OCI-LY7 (cell line): ENCODE measurements around the gene CEBPG. TPM values are rescaled to one million over a fixed set of nuclear protein-coding genes. Genes with fewer than 3 reads are reported as not detected.

Source experiments
- BruUV-seq: library from RNA; stranded (reverse); fragments of 400-500 nt; replicated peaks from 2 replicates; lab custom pipeline; 2021; lab: Mats Ljungman, UMichigan
- CTCF ChIA-PET: fragments of 300-600 bp; sonication (Branson Sonifier 250); formaldehyde crosslinking; loops from one replicate; lab custom pipeline; 2022; ENCODE audit warnings: antibody characterized with exemption; ENCODE audit not compliant: unreplicated experiment; lab: Charles Lee
- POLR2A ChIA-PET: fragments of 300-600 bp; sonication (Branson Sonifier 250); formaldehyde crosslinking; loops from one replicate; lab custom pipeline; 2022; ENCODE audit warnings: antibody characterized with exemption; lab: Charles Lee
- DNase-seq: peaks from one replicate; pipeline ENCODE4 v3.0.0-alpha.2; 2015; ENCODE audit warnings: low spot score
- H2AFZ ChIP-seq: fragments of 200-600 bp; sonication (generic), shearing (Covaris generic); 2 replicates; pipeline ENCODE4 v1.6.1; 2014; ENCODE audit warnings: mild to moderate bottlenecking, antibody characterized with exemption, low read length, moderate library complexity
- H3K27ac ChIP-seq: fragments of 200-600 bp; sonication (generic); 2 replicates; pipeline ENCODE4 v1.5.1; 2014; ENCODE audit warnings: mixed run types, low read depth, mild to moderate bottlenecking, moderate library complexity, low read length, inconsistent platforms; ENCODE audit not compliant: poor library complexity, severe bottlenecking
- H3K36me3 ChIP-seq: fragments of 200-600 bp; sonication (generic); 2 replicates; pipeline ENCODE4 v1.6.1; 2014; ENCODE audit warnings: mild to moderate bottlenecking, antibody characterized with exemption, low read length, moderate library complexity, mixed read lengths; ENCODE audit not compliant: insufficient read depth
- H3K4me1 ChIP-seq: fragments of 200-600 bp; sonication (generic); 2 replicates; pipeline ENCODE4 v1.5.1; 2014; ENCODE audit warnings: mild to moderate bottlenecking, low read length; ENCODE audit not compliant: insufficient read depth, poor library complexity, severe bottlenecking
- H3K4me2 ChIP-seq: fragments of 200-600 bp; sonication (generic); 2 replicates; pipeline ENCODE4 v1.6.1; 2014; ENCODE audit warnings: mild to moderate bottlenecking, low read length
- H3K4me3 ChIP-seq: fragments of 200-600 bp; sonication (generic); 2 replicates; pipeline ENCODE4 v1.5.1; 2014; ENCODE audit warnings: mild to moderate bottlenecking, low read depth, low read length; ENCODE audit not compliant: poor library complexity, severe bottlenecking
- H3K79me2 ChIP-seq: fragments of 200-600 bp; sonication (generic); 2 replicates; pipeline ENCODE4 v1.6.1; 2016; ENCODE audit warnings: low read depth, mild to moderate bottlenecking, low read length, moderate library complexity, mixed read lengths; ENCODE audit not compliant: insufficient read depth
- H3K9me2 ChIP-seq: fragments of 200-600 bp; sonication (generic); 2 replicates; pipeline ENCODE4 v1.6.1; 2016; ENCODE audit warnings: mild to moderate bottlenecking, low read length, mixed read lengths; ENCODE audit not compliant: insufficient read depth
- H3K9me3 ChIP-seq: fragments of 200-600 bp; sonication (generic); 2 replicates; pipeline ENCODE4 v1.6.1; 2014; ENCODE audit warnings: mild to moderate bottlenecking, mixed run types, low read length, mixed read lengths
- H4K20me1 ChIP-seq: fragments of 200-600 bp; sonication (generic); 2 replicates; pipeline ENCODE4 v1.6.1; 2014; ENCODE audit warnings: mild to moderate bottlenecking, antibody characterized with exemption, low read length, moderate library complexity, mixed read lengths; ENCODE audit not compliant: insufficient read depth
- EZH2phosphoT487 ChIP-seq: fragments of 200-600 bp; sonication (generic); IDR thresholded peaks from 2 replicates; pipeline ENCODE4 v1.6.1; 2018; ENCODE audit warnings: low read depth, borderline replicate concordance, mild to moderate bottlenecking, mixed run types, antibody characterized with exemption, low read length, moderate library complexity, mixed read lengths
- intact Hi-C: fragments of 100-400 bp; cut with micrococcal nuclease; formaldehyde crosslinking; loops from one replicate; pipeline ENCODE4 v1.10.0; 2022; ENCODE audit not compliant: unreplicated experiment
- total RNA-seq, 2 experiments: library from RNA; depleted of rRNA in 1 of 2; stranded (reverse); fragments of >200 nt in 1 of 2; shearing (Covaris generic) in 1 of 2; gene quantifications; 2 replicates each; pipeline ENCODE4 v1.2.3, GENCODE V29; 2014 to 2022
- TF ChIP-seq, protein P1 (sequence below): fragments of 200-600 bp; sonication (generic); conservative IDR thresholded peaks from 2 replicates; pipeline ENCODE4 v1.5.1; 2014; ENCODE audit warnings: mild to moderate bottlenecking, antibody characterized with exemption, low read length, moderate library complexity, mixed read lengths

CEBPG gene
- total RNA-seq, 2 experiments from 2014 or later: 44.9 to 45.1 TPM

GRCh38 chr19:33396701-33397535, 23.4 kb downstream of the CEBPG start:
- H2AFZ ChIP-seq: no peak overlapping the region
- DNase-seq: no peak
- ChIA-PET POLR2A (interaction anchor here (0.6 to 0.7 kb wide), 3 partner anchors 78 to 1240 kb away, joined by 3 to 4 read pairs (median 4); no protein-coding TSS in a partner anchor), CTCF (no interaction called here)
- no peaks in the 10 kb centered on the region for H3K9me3 ChIP-seq
- no peak overlapping the region for H3K27ac ChIP-seq
- no peaks in the 10 kb centered on the region for H3K4me1 ChIP-seq
- H3K4me2 ChIP-seq: no peak overlapping the region
- H3K36me3 ChIP-seq: no peaks in the 10 kb centered on the region
- H3K79me2 ChIP-seq: no peaks in the 10 kb centered on the region
- H3K4me3 ChIP-seq: no peak overlapping the region
- TF ChIP-seq, protein P1, sequence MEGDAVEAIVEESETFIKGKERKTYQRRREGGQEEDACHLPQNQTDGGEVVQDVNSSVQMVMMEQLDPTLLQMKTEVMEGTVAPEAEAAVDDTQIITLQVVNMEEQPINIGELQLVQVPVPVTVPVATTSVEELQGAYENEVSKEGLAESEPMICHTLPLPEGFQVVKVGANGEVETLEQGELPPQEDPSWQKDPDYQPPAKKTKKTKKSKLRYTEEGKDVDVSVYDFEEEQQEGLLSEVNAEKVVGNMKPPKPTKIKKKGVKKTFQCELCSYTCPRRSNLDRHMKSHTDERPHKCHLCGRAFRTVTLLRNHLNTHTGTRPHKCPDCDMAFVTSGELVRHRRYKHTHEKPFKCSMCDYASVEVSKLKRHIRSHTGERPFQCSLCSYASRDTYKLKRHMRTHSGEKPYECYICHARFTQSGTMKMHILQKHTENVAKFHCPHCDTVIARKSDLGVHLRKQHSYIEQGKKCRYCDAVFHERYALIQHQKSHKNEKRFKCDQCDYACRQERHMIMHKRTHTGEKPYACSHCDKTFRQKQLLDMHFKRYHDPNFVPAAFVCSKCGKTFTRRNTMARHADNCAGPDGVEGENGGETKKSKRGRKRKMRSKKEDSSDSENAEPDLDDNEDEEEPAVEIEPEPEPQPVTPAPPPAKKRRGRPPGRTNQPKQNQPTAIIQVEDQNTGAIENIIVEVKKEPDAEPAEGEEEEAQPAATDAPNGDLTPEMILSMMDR: no peak
- TF ChIP-seq EZH2phosphoT487: no peak
- H3K9me2 ChIP-seq: no peaks in the 10 kb centered on the region
- intact Hi-C loops: no loop called here
- no peaks in the 10 kb centered on the region for H4K20me1 ChIP-seq
- BruUV-seq: no TSS peak

GRCh38 chr19:33397536-33398360, 24.2 kb downstream of the CEBPG start:
- Histone ChIP-seq H3K27ac (no peak overlapping the region), H4K20me1 (no peaks in the 10 kb centered on the region), H3K4me3 (no peak overlapping the region), H2AFZ (no peak overlapping the region), H3K9me3 (no peaks in the 10 kb centered on the region), H3K4me1 (no peaks in the 10 kb centered on the region), H3K36me3 (no peaks in the 10 kb centered on the region), H3K9me2 (no peaks in the 10 kb centered on the region), H3K79me2 (no peaks in the 10 kb centered on the region), H3K4me2 (no peak overlapping the region)
- CTCF ChIA-PET: no interaction called here
- no TSS peak for BruUV-seq
- POLR2A ChIA-PET: interaction anchor here (0.6 to 0.7 kb wide), 2 partner anchors 262 to 1241 kb away, joined by 3 to 4 read pairs; no protein-coding TSS in a partner anchor
- no peak for DNase-seq
- TF ChIP-seq, protein P1: no peak
- no peak for TF ChIP-seq EZH2phosphoT487
- intact Hi-C loops: no loop called here
